Fibroblast of gingiva (primary cell): ENCODE results near the gene ANXA8.
"Not testable (repeated sequence)": the region's sequence is repeated elsewhere in the genome, so short reads cannot be mapped to it uniquely, and the experiment has no call there.

Experiments used
- DNase-seq: peaks from one replicate; pipeline ENCODE4 v3.0.0-alpha.2; 2011; ENCODE audit warnings: low read depth

ANXA8 gene, protein sequence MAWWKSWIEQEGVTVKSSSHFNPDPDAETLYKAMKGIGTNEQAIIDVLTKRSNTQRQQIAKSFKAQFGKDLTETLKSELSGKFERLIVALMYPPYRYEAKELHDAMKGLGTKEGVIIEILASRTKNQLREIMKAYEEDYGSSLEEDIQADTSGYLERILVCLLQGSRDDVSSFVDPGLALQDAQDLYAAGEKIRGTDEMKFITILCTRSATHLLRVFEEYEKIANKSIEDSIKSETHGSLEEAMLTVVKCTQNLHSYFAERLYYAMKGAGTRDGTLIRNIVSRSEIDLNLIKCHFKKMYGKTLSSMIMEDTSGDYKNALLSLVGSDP

GRCh38 chr10:47483923-47484322 is at the start of gene ANXA8:
ANXA8 (minus strand) TSS chr10:47484115; CDS start chr10:47483933, 182 bp downstream.
- DNase-seq: not testable (repeated sequence)

GRCh38 chr10:47523475-47523874 is 39.6 kb upstream of the ANXA8 start, which contains the start of gene AGAP9:
AGAP9 (minus strand) TSS chr10:47523638; CDS start chr10:47523526, 112 bp downstream.
- DNase-seq: not testable (repeated sequence)

- DNase-seq: not testable (repeated sequence)
Observed at GRCh38 chr10:47502313-47502712, 18.4 kb upstream of the ANXA8 start.

DNA sequence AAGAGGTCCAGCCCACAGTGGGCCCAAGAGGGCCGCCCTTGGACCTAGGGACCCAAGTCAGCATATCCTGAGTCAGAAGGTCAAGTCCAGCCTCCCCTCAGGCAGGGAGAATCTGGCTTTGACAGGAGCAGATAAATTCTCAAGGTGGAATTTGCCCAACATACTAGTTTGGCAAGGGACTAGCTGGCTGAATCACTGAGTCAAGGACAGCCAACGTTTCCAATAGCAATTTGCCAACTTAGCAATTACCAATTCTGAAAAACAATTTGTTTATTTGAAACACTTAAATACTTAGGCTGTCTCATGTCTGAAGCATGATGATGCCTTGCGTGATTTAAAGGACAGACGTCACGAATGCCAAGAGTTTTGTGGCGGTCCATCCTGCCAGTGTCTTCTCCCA is 10.3 kb upstream of the ANXA8 start:
- DNase-seq: not testable (repeated sequence)

DNA sequence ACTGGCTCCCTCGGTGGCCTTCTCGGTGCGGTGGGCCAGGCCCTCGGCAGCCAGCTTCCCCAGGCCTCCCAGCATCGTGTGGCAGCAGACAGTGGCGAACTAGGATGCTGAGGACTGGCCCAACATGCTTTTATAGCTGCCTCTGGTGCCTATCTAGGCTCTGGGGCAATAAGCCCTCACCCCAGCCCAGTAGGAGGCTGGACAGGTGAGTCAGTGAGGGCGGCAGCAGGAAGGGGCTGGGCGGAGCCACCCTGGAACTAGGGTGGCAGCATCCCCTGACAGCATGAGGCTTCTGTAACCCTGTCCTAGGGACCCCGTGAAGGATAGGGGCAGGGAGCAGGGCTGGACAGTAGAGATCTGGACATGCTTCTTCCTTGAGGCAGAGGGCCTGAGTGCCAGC is 7.7 kb upstream of the ANXA8 start, which contains the start of gene FAM25G:
Gene FAM25G, minus strand, starts transcription at position 101 of the 400 bp plus-strand sequence. Its CDS starts 26 bp downstream, at position 75.
- not testable (repeated sequence) for DNase-seq

DNA sequence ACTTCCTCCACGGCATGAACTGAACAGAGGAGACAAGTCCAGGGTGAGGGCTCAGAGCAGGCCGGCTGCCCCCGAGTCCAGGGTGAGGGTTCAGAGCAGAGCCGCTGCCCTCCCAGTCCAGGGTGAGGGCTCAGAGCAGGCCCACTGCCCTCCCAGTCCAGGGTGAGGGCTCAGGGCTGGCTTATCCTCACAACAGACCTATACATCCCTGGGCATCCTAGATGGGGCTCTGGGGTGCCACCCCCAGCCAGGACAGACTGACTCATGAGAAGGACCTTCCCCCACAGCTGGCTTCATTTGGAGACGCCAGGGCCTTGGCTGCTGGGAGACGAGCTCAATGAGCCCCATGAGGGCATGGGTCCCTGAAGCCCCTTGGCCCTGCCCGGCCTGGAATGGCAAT is 5.7 kb upstream of the ANXA8 start:
- not testable (repeated sequence) for DNase-seq

GRCh38 chr10:47485943-47486342 is 2.0 kb upstream of the ANXA8 start:
- not testable (repeated sequence) for DNase-seq

DNA sequence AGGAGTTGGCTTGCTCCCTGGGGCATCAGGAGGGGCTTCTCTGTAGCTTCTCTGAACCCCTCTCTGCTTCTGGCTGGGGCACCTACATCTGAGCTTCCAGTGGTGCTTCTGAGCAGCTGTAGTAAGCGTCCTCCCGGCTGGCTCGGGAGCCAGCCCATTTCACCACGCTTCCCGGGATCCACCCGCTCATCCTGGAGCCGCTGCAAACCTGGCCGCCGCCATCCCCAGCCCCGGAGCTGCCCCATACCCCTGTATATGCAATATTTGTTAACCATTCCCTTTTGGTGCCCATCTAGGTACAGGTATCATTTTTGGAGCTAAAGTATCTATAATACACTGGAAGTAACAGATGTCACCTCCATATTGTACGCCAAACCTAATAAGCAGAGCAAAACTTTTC is 871 bp upstream of the ANXA8 start:
- not testable (repeated sequence) for DNase-seq

GRCh38 chr10:47482367-47482766 is 1.5 kb downstream of the ANXA8 start:
- DNase-seq: not testable (repeated sequence)

- not testable (repeated sequence) for DNase-seq
Observed at GRCh38 chr10:47481768-47482181, 2.1 kb downstream of the ANXA8 start.

DNA sequence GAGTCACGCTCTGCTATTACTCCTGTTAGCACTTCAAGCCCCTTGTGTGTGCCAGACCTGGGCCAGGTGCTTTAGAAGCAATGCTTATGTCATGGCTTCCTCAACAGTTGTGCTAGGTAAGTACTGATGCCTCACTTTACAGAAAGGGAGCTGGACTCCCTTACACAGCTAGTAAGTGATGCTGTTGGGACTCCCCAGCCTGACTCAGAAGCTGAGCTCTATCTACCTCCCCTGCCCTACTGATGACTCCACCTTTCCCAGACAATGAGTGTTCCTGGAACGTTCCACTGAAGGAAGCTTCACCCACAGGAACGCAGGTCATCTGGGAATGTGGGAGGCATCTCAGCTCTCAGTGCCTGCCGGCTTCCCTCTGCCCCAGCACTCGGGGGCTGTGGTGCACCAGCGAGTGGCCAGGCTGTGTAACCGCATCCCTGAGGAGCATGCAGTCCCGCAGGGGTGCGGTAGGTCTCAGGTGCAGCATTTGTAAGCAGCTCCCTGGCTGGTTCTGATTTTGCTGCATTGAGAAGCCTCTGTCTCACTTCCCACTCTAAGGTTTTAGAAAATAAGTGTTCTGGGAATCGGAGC is 2.6 kb downstream of the ANXA8 start:
- not testable (repeated sequence) for DNase-seq

DNA sequence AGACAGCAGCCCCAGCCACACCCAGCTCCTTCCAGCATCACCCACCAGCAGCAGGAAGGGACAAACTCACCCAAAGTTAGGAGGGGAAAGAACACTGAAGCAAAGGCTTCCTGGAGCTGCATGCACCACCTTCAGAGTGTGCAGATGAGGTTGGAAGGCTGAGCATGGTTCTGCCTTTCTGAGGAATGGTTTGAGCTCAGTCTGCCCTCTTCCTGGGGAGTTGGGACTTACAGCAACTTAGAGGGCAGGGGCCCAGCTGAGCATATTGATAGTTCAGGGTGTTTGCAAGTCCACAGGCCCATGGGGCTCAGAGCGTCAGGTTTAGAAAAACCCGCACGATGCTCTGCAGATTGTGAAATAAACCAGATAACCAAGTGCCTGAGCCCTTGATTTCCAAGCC is 3.8 kb downstream of the ANXA8 start:
- DNase-seq: not testable (repeated sequence)

- not testable (repeated sequence) for DNase-seq
Observed at GRCh38 chr10:47478114-47478513, 5.8 kb downstream of the ANXA8 start.

DNA sequence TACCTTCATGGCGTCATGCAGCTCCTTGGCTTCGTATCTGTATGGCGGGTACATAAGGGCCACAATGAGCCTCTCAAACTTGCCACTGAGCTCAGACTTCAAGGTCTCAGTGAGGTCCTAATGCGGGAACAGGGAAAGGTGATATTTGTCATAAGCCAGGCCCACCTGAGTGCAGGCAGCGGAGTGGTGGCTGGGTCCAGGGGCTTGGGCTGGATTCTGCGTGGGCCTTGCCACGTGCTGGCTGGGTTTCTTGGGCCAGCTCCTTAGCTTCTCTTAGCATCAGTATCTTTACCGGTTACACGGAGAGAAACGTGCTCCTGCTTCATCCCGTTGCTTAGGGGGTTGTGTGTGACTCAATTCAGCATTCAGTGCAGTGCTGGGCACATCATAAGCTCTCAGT is 6.8 kb downstream of the ANXA8 start:
- not testable (repeated sequence) for DNase-seq

DNA sequence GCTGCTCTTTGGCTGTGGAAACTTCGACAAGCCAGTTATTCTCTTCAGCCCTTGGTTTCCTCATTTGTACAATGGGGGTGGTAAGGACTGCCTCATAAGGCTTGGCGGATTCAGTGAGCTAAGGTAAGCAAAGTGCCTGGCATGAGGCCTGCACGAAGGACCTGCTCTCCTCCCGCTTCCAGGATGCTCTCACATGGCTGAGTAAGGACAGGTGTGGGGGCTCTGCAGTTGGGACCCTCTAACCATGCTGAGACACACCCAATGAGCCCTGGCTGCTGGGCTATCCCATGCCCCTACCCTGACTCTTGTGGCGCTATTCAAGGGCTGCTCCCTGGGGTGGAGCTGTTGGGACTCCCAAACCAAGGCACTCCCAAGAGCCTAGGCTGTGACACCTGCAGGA is 8.8 kb downstream of the ANXA8 start:
- not testable (repeated sequence) for DNase-seq

DNA sequence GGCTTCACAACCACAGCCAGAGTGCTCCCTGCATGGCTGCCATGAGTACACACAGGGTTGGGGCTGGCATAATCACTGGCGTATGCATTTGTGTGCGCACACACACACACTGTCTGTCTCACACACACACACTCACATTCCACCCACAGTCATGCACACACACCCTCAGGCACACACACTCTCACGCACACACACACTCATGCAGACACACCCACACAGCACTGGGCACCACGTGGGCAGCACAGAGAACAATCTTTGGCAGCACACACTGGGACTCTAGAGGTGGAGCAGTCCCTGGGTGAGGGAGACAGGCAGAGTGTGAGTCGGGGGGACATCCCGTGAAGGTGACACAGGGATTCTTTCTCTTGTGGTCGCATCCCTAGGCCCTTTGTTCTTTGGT is 10.4 kb downstream of the ANXA8 start:
- DNase-seq: not testable (repeated sequence)

- DNase-seq: not testable (repeated sequence)
Observed at GRCh38 chr10:47472647-47473046, 11.3 kb downstream of the ANXA8 start.

GRCh38 chr10:47472072-47472471 is 11.8 kb downstream of the ANXA8 start:
- DNase-seq: not testable (repeated sequence)

GRCh38 chr10:47468731-47469528 is 15.0 kb downstream of the ANXA8 start:
- not testable (repeated sequence) for DNase-seq

DNA sequence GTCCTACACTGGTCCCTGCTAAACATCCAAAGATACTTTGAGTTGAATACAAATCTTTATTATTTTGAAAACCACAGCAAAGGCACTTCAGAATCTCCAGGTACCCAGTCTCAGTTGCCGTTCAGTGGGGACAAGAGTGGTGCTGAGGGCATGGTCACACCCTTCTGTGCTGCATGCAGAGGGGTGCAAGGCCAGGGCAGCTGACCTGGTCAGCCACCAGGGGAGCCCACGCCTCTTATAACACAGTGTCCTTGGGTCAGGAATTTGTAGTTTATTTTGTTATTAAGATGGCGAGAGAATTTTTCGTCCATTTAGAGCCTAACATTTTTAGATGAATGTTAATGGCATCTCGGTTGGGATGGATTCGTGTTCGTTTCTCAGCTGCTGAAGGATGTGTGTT is 16.0 kb downstream of the ANXA8 start:
- DNase-seq: not testable (repeated sequence)

DNA sequence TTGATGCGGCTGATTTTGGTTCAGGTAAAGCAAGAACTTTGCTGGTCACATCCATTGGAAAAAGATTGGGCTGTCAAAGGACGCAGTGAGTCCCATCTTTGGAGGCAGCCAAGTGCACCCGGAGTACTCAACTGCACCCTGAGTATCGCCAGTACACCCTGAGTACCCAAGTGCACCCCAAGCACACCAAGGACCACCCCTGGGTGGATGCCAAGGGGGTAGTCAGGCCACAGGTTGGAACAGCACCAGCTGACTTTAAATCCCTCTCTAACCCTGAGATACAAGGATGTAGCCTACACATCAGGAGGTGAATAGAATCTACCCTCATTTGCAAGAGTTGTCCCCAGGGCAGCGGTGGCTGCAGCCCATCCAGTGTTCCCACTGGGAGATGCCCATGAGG is 16.5 kb downstream of the ANXA8 start:
- not testable (repeated sequence) for DNase-seq

DNA sequence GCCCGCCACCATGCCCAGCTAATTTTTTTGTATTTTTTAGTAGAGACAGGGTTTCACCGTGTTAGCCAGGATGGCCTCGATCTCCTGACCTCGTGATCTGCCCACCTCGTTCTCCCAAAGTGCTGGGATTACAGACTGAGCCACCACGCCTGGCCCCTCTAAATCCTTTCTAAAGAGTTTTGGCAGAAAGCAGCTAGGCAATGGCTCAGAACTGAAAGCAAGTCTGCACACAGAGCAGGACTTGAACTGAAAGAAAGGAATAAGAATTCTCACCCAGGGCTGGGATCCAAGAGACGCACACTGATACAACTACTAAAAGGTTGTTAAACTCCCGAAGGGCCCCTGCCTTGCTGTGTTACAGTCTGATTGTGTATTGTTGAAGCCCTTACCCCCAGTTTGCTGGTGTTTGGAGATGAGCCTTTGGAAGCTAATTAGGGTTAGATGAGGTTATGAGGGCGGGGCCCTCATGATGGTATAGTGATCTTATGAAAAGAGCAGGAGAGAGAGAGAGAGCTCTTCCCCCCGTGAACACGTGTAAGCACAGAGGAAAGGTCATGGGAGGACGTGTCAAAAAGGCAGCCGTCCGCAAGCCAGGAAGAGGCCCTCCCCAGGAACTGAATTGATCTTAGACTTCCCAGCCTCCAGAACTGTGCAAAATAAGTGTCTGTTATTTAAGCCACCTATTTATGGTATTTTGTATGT is 18.5 kb downstream of the ANXA8 start:
- DNase-seq: not testable (repeated sequence)
